K562 (cell line): ENCODE results near the gene MRPL48.

ENCODE experiments used
- ATF3 ChIP-seq, 2 experiments: fragments of 450-650 bp in 1 of 2; sonication (generic) in 1 of 2; formaldehyde crosslinking in 1 of 2; IDR thresholded peaks in 1 of 2; conservative IDR thresholded peaks in 1 of 2; 2 replicates each; pipeline versions ENCODE4 v1.6.1 to v1.8.1; 2016 to 2023; ENCODE audit warnings: mild to moderate bottlenecking in 2 of 2, moderate library complexity in 2 of 2, inconsistent platforms in 1 of 2, missing genetic modification reagents in 1 of 2
- GABPA ChIP-seq: fragments of 200-800 bp; sonication (Bioruptor generic); conservative IDR thresholded peaks from 2 replicates; pipeline ENCODE4 v1.6.1; 2016; ENCODE audit warnings: low read depth, missing genetic modification characterization, missing compliant biosample characterization
- HINFP ChIP-seq: fragments of 450-650 bp; conservative IDR thresholded peaks from 2 replicates; pipeline ENCODE4 v1.6.1; 2016; ENCODE audit warnings: missing genetic modification characterization, low read depth, mild to moderate bottlenecking, control low read depth, missing compliant biosample characterization
- NFRKB ChIP-seq: fragments of 450-650 bp; IDR thresholded peaks from 2 replicates; pipeline ENCODE4 v1.6.1; 2016; ENCODE audit warnings: low read depth
- NFYB ChIP-seq: IDR thresholded peaks from 2 replicates; pipeline ENCODE4 v1.6.1; 2011; ENCODE audit warnings: mild to moderate bottlenecking, moderate library complexity; ENCODE audit not compliant: insufficient read length; ENCODE audit errors: extremely low read depth
- NR2C1 ChIP-seq, 2 experiments: fragments of 450-650 bp; IDR thresholded peaks; 2 replicates each; pipeline ENCODE4 v1.6.1; 2017; ENCODE audit warnings: mild to moderate bottlenecking in 2 of 2, antibody characterized with exemption in 1 of 2, inconsistent platforms in 1 of 2, missing compliant biosample characterization in 1 of 2, missing genetic modification characterization in 1 of 2
- POLR2AphosphoS5 ChIP-seq: IDR thresholded peaks from 2 replicates; pipeline ENCODE4 v1.6.1; 2011; ENCODE audit warnings: mild to moderate bottlenecking, low read depth, low read length, moderate library complexity; ENCODE audit not compliant: control insufficient read depth, insufficient read depth
- SNIP1 ChIP-seq: fragments of 450-650 bp; IDR thresholded peaks from 2 replicates; pipeline ENCODE4 v1.7.1; 2017; ENCODE audit warnings: low read depth, mild to moderate bottlenecking
- THRAP3 ChIP-seq: fragments of 450-650 bp; IDR thresholded peaks from 2 replicates; pipeline ENCODE4 v1.6.1; 2016; ENCODE audit warnings: mild to moderate bottlenecking, inconsistent platforms, borderline replicate concordance
- ZNF12 ChIP-seq: sonication (generic); formaldehyde crosslinking; IDR thresholded peaks from 2 replicates; pipeline ENCODE4 v1.4.0; 2020; ENCODE audit warnings: mild to moderate bottlenecking, missing genetic modification reagents

- TF ChIP-seq POLR2AphosphoS5 (no peak), THRAP3 (no peak), NFYB (no peak), SNIP1 (no peak), HINFP (no peak), ATF3 (IDR thresholded peaks at IDR 0.05) (no peak), ATF3 (CRISPR knock-in tag; conservative IDR thresholded peaks at IDR 0.05) (no peak), NR2C1 (IDR thresholded peaks at IDR 0.05) (no peak), NR2C1 (tag; IDR thresholded peaks at IDR 0.05) (no peak), GABPA (no peak), ZNF12 (CRISPR knock-in tag) (no peak), NFRKB (no peak)
Observed at GRCh38 chr11:73839123-73839457, 51.4 kb downstream of the MRPL48 start.
